Measurements from ENCODE around the gene RNF14.
"Not testable (repeated sequence)": the region's sequence is repeated elsewhere in the genome, so short reads cannot be mapped to it uniquely, and the experiment has no call there.

The RNF14 gene

GRCh38 chr5:141968914-141969608 lies at the start of gene RNF14:
Gene RNF14 (plus strand): TSS chr5:141969105. CDS start chr5:141973589, 4,484 bp downstream.
- DNase-seq, result peak; percentile 95

- no peak for DNase-seq
Observed at GRCh38 chr5:141919218-141920119, 49.4 kb upstream of the RNF14 start.

- DNase-seq, result no peak
Observed at GRCh38 chr5:141920771-141921170, 48.1 kb upstream of the RNF14 start.

GRCh38 chr5:141922827-141923447 lies 46.0 kb upstream of the RNF14 start:
- not testable (repeated sequence) for DNase-seq

- DNase-seq, result peak; percentile 97
Observed at GRCh38 chr5:141923448-141924313, 45.2 kb upstream of the RNF14 start, which contains the start of gene DELE1. Gene DELE1 (plus strand): TSS chr5:141923871. CDS start chr5:141923942, 71 bp downstream.

- DNase-seq, result no peak
Observed at GRCh38 chr5:141926434-141926833, 42.5 kb upstream of the RNF14 start.

- DNase-seq, result no peak
Observed at GRCh38 chr5:141928051-141928450, 40.9 kb upstream of the RNF14 start.

- DNase-seq, result no peak
Observed at GRCh38 chr5:141929398-141930058, 39.4 kb upstream of the RNF14 start.

GRCh38 chr5:141931694-141932093 lies 37.2 kb upstream of the RNF14 start:
- no peak for DNase-seq

- DNase-seq, result no peak
Observed at GRCh38 chr5:141933151-141933550, 35.8 kb upstream of the RNF14 start.

- DNase-seq, result no peak
Observed at GRCh38 chr5:141934099-141934844, 34.6 kb upstream of the RNF14 start.

- no peak for DNase-seq
Observed at GRCh38 chr5:141935538-141935937, 33.4 kb upstream of the RNF14 start.

- peak; percentile 4 for DNase-seq
Observed at GRCh38 chr5:141940695-141941271, 28.1 kb upstream of the RNF14 start.

GRCh38 chr5:141941307-141941706 lies 27.6 kb upstream of the RNF14 start:
- DNase-seq, result peak; percentile 6

- no peak for DNase-seq
Observed at GRCh38 chr5:141941779-141942178, 27.1 kb upstream of the RNF14 start.

- peak; percentile 14 for DNase-seq
Observed at GRCh38 chr5:141942185-141942857, 26.6 kb upstream of the RNF14 start.

- DNase-seq, result peak; percentile 68
Observed at GRCh38 chr5:141944076-141944475, 24.8 kb upstream of the RNF14 start.

- peak; percentile 74 for DNase-seq
Observed at GRCh38 chr5:141945511-141946051, 23.3 kb upstream of the RNF14 start.

GRCh38 chr5:141947316-141947715 lies 21.6 kb upstream of the RNF14 start:
- peak; percentile 79 for DNase-seq

GRCh38 chr5:141948812-141949211 lies 20.1 kb upstream of the RNF14 start:
- no peak for DNase-seq

All from eye (tissue), 1 donor.